GM21737 (cell line): ENCODE results near the gene RASGEF1B.
"Not testable (repeated sequence)": the region's sequence is repeated elsewhere in the genome, so short reads cannot be mapped to it uniquely, and the experiment has no call there.

Experiments used
- ATAC-seq: cut with Tn5 transposase; IDR thresholded peaks from one replicate; pipeline ENCODE4 v1.9.1; 2021; ENCODE audit warnings: mild to moderate bottlenecking, moderate library complexity; ENCODE audit not compliant: unreplicated experiment

Gene RASGEF1B

DNA sequence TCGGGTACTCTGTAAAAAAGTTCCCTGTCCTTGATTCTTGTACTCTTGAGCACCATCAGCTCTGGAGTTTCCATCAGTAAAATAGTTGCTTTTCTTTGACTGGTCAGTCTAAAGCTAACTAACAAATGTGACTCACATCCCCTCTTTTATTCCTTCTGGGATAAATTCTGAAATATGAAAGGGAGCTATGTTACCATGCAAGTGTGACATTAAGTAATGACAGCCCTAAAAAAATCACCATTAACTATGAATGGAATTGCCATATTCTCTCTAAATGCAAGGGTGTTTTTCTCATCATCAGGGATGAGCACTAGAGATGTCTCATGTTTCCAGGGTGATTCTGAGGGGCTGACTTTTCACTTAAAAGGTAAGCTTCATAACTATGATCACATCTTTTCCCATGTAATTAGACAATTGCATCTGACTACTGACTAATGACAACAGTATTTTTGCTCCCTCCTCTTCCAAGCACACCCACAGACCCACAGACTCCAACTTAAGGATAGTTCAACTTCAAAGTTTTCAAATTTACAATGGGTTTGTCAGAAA lies 26.9 kb upstream of the RASGEF1B start:
- no peak for ATAC-seq

DNA sequence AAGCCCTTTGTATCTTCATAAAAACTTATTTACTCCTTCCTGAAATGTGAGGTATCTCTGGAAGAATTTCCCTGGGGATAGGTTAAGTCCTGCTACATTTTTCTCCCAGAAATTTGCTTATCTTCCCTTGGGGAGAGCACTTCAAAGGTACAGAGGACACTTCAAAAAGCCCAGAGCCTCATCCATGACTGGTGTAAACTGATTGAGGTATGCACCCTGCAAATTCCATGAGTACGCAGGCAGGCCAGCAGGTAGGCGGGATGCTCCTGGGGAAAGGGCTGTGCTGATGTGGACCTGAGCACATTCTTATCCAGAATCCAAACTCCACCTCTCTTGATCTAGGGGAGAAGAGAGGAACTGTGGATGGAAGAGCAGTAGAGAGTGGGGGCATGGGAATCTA lies 26.3 kb upstream of the RASGEF1B start:
- no peak for ATAC-seq

GRCh38 chr4:81495345-81495744 lies 23.6 kb upstream of the RASGEF1B start:
- no peak for ATAC-seq

DNA sequence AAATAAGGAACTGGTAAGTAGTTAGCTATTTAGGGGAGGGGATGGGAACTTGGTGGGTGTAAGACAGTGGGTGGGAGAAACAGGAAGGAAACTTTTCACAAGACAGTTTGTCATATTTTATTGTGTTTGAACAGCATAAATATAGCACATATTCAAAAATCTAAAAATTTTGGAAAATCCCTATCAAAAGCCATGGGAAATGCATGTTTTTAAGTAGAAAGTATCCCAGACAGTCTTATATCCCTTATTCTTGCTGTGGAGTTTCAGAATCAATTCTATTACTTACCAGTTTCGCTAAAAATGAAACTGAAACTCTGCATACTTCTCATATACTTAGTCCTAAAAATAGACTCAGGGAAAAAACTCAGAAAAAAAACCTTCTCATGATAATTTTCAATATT lies 22.3 kb upstream of the RASGEF1B start:
- peak; percentile 73 for ATAC-seq

- no peak for ATAC-seq
Measured at GRCh38 chr4:81492606-81493230, 21.0 kb upstream of the RASGEF1B start.

- ATAC-seq = no peak
Measured at GRCh38 chr4:81491943-81492342, 20.2 kb upstream of the RASGEF1B start.

DNA sequence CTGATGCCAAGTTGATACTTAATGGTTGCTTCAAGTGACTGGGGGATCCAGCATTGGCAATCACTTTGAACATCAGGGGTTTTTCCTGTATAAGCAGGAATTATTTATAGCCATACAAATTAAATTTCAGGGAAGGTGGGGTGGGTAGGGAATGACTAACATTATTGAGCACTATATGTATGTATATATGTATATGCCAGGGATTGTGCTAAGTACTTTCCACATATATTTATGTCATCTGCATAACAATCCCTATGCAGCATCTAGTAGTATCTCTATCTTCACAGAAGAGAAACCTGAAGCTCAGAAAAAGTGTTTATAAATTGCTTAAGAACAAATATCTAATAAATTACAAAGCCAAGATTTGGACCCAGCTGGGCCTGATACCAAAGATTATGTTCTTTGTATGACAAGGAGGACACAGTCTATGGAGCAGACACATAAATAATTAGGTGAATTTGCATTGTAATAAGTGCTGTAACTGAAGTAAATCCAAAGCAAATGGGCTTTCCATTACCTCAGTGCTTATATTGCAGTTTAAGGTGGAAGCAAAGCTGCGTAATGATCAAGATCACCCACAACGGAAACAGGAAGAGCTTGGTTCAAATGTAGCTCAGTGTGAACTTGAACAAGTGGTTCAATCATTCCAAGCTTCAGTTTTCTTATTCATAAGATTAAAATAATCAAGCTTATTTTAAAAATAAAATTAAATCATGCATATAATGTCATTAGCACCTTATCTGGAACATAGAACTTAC lies 18.9 kb upstream of the RASGEF1B start:
- no peak for ATAC-seq

DNA sequence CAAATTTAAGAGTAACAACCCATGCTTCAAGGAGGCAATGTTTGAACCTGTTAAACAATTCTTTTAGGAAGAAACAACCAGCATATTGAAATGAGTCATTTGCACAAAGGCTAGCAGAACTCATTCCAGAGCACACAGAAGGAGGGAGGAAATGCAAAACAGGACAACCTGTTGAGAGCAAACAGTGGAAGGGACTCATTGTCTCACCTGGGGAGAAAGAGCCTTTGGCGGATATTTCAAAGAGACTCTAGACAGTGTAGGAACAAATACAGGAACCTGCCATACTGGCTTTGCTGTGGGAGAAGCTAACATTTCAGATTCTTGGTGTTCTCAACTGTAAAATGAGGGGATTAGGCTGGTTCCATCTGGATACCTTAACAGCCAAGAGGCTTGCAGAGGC lies 14.8 kb upstream of the RASGEF1B start:
- no peak for ATAC-seq

DNA sequence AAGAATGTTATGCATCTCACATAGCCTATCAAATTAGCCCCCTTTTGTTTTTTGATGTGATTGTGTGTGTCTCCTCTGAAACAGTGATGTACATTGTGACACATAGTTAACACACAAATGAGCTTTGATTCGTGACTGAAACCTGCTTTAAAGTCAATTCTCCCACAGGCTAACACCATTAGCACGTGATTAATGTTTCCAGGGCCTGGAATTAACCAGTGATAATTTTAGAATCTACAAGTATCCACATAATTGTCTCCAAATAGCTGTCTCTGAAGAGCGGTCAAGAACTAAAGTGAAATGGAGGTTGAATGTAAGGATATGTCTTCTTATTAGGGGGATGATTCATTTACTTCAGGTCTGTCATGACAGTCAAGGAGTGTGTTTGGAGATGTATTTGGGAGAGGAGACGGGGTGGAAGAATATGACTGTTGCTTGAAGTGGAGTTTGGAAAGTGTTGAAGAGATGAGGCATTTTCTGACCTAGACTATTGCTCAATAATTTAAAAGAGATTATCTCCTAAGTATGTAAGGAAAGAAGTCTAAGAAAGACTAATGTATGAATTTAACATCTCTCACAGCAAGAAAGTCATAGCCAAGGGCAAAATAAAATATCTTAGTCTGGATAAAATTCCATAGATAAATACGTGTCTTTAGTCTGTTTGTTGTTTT lies 13.7 kb upstream of the RASGEF1B start:
- no peak for ATAC-seq

GRCh38 chr4:81482326-81482725 lies 10.6 kb upstream of the RASGEF1B start:
- no peak for ATAC-seq

- ATAC-seq = no peak
Measured at GRCh38 chr4:81481151-81481550, 9.4 kb upstream of the RASGEF1B start.

DNA sequence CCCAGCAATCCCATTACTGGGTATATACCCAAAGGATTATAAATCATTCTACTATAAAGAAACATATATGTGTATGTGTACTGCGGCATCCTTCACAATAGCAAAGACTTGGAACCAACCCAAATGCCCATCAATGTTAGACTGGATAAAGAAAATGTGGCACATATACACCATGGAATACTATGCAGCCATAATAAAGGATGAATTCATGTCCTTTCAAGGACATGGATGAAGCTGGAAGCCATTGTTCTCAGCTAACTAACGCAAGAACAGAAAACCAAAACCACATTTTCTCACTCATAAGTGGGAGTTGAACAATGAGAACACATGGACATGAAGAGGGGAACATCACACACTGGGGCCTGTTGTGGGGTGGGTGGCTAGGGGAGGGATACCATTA lies 7.9 kb upstream of the RASGEF1B start:
- ATAC-seq = not testable (repeated sequence)

- not testable (repeated sequence) for ATAC-seq
Measured at GRCh38 chr4:81473331-81474265, 1.9 kb upstream of the RASGEF1B start.

GRCh38 chr4:81472281-81473182 lies 825 bp upstream of the RASGEF1B start:
- peak; percentile 45 for ATAC-seq

DNA sequence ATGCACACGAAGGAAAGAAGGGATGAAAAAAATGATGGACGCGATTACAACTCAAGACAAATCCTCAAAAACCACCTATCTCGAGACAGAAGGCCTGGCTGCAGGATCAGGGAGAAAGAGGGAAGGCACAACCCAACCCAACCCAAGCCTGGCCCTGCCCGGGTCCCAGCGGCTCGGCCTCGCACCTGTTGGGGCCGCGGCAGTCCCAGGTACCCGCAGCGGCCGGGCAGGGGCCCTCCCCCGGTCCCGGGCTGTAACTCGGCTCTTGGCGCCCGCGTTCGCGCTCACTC lies 464 bp downstream of the RASGEF1B start:
- ATAC-seq = peak; percentile 22

DNA sequence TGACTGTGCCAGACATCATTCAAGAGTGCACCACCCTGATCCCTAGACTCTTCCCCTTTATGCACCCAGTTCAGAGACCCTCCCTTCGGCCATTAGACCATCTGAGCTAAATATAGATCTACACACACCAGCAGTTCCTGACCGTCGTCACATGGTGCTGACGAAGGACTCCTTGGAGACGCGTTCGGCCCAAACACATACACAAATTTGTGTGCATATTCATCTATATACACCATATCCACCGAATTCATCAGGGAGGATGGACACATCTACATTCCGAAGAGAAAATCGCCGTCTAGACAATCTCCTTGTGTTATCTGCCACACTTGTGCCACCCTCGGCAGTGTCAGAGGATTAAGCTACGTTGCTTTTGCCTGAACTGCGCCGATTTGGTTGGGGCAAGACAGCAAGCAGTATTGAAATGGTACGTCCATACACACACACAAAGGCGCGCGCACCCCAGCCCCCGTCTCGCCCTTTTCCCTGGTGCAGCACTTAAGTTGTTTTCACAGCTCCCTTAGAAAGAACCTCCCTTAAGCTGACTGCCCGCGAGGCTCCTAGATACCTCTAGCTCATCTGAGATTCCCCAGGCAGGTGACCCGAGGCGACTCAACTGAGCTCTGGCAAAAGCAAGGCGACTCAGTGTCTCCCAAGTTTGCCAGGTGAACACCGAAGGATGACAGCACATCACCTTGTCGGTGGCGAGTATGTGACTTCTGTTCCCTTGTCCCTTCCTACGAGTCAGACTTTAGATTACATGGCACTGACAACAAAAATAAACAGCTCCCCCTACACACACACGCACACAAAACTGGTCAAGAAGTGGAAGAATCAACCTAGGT lies 1.0 kb downstream of the RASGEF1B start:
- ATAC-seq = no peak

DNA sequence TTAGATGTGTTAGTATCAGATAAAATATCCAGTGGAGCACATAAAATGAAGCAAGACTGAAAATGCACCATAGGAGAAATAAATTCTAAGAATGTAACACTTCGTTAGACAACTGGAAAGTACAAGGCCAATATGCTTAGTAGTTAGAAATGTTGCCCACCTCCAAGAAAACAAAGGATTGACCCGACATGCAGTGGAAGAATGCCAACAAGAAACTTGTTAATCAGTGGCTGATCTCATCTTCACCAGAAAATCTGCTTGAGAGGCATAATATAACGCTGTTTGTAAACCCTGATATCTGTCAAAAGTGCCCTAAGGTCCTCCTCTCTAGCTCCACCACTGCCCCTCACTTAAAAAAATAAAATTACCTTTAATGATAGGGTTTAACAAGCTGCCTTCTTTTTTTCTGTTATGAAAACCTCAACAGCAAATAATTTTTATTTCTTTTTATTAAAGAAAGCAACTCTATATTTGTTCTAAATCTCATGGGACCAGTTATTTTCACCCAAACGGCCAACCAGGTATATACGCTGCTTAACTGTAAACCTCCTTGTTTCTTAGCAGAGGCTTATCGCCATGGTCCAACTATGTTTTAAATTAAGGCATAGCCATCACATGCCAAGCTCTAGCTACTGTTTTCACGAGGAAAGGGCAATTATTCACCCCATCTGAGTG lies 1.8 kb downstream of the RASGEF1B start:
- no peak for ATAC-seq

DNA sequence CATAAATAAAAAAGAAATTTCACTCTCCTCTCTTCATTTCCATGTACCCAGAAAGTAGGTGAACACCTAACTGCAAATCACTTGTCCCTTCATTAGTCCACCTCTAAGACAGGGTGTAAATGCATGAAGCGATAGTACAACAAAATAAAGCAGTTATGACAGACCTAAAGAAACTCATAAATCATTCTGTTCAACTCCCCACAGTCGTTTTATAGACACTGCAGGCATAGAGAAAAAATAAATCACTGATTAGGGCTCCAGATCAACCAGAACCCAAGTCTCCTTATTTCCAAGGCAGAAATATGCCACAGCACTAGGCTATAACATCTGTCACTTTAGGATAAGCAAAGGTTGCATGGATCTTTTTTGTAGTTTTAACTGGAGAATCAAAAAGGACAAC lies 3.0 kb downstream of the RASGEF1B start:
- ATAC-seq = no peak

DNA sequence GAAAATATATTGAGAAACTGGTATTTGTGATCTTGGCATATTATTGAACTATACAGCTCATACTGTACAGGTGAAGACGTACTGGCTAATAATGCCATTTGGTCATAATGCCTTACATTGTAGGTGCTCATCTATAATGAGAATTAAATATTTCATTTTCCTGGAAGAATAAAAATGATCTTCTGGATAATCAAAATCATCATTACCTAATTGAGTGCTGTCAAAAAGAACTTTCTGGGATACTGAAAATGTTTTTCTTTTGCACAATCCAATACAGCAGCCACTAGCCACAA lies 4.1 kb downstream of the RASGEF1B start:
- ATAC-seq = no peak
